Activated naive CD4-positive, alpha-beta T cell treated with Interleukin-2 at 50 U/mL for 16 hours (primary cell): ENCODE measurements around the gene CEBPG.

Experiments used
- DNase-seq: peaks from one replicate; pipeline ENCODE4 v3.0.0-alpha.2; 2020

Gene CEBPG

DNA sequence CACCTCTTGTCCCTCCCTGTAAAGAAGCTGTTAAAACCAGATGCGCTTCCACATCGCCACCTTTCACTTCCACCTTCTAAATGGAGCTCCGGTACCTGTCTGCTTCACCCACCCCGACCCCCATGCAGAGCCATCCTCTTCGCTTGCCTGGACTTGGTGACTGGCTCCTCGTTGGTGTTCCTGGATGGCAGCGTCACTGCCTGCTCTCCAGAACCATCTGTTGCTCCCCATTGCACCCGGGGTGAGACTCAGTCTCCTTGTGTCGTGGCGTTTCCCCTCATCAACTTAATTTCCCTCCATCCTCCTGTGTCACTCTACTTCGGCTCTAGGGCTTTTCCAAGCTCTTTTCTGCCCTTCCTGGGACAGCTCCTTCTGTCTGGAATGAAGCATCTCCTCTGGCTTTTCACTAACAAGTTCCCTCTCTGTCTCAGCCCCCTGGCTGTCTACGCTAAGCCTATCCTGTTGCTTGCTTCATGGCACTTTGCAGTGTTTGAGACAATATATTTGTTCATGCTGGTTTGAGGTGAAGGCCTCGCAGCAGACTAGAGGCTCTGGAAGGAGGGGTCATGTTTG is 10.3 kb downstream of the CEBPG start:
- DNase-seq: no peak

DNA sequence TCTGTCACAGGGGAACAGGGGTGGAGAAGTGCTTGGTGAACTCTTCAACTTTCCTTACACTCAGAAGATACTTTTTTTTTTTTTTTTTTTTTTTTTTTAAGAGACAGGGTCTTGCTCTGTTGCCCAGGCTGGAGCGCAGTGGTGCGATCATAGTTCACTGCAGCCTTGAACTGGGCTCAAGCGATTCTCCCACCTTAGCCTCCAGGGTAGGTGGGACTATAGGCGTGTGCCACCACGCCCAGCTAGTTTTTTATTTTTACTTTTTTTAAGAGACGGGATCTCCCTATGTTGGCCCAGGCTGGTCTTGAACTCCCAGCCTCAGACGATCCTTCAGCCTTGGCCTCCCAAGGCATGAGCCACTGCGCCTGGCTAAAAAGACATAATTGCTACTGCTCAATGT is 11.5 kb downstream of the CEBPG start:
- no peak for DNase-seq

DNA sequence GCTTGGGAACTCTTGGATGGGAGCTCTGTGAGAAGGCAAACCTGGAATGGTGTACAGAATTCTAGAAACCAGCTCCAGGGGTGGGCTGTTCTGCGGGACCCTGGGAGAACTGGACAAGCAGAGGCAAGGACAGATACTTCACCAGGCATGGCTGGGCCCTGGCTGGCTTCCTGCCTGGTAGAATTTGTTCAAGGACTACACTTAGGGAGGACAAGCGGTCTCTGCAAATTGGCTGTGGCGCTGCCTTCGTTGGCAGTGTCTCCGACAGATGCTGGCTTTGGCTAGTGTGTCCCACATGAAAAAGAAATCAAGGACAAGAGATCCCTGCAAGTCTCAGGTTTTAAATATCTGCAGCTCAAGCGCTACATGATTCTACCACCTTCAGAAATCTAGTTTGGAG is 12.4 kb downstream of the CEBPG start:
- no peak for DNase-seq

DNA sequence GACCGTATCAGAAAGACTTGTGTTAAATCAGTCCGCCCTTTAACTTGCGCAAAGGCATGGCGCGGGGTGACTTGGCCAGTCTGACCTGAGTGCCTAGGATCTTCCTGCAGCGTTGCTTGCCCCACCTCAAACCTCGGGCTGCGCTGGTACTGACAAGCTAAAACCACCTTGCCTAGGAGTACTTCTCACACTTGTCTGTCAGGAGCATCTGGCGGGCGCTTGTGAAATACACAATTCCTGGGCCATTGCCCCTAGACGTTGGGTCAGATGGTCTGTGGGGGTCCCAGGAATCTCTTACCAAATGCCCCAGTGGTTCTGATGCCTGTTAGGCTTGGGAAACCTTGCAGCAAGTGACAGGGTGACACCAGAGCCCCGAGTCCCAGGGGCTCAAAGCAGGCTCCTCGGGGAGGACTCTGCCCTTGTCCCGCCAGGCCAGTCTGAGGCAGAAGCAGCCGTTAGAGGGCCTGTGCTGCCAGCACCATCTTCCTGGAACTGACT is 12.9 kb downstream of the CEBPG start:
- DNase-seq: no peak

DNA sequence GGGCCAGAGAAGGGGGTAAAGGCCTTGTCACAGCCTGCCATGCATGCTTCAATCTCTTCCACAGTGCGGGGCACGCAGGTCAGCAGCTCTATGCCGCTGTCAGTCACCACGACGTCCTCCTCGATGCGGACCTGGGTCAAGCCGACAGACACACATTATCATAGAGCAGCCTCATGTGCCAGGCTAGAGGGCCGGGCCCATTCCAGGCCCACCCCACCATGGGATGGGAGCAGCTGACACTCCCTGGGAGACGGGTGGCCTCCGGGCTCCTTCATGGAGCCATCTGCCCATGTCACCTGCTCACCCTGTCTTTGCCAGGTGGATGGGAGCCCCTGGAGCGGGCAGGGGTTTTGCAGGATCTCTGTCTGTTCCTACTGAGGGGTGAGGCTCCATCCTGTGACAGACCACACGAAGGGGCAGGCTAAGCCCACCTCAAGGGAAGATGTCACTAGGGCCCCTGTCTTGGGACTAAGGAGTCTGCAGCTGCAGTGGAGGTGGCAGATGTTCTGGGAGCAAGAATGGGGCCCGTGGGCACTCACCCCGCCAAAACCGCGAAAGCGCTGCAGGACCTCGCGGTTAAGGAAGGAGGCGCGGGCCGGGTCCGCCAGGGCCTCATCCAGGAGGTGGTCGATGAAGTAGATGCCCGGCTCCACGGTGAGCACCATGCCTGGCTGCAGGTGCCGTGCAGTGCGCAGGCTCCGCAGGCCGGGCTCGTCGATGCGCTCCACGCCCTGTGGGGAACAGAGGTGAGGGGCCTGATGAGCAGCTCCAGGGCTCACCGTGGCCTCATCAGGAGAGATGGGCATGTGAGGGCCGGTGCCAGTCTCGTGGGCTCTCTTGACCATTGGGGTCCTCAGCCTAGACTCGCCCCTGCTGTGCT is 14.1 kb downstream of the CEBPG start:
- DNase-seq: no peak

DNA sequence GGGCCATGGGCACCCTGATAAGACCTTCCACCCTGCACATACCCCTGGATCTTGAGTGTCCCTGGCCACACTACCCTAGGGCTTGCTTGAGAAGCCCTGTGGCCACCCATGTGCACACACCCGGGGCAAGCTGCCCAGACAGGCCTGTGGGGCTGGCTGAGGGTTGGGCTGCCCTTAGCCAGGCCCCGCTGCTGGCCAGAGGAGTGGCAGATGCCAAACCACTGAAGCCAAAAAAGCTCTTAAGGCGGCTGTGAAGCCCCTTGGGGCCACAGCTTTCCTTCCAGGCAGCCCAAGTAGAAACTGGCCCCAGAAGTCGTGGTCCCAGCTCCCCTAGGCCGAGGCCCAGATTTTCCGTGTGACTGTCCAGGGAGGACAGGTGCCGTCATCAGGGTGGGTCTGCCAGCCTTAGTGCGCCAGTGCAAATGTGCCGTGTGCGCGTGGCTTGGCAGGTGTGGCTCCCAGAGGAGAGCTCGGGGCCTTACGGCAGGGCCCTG is 14.8 kb downstream of the CEBPG start:
- DNase-seq: no peak

DNA sequence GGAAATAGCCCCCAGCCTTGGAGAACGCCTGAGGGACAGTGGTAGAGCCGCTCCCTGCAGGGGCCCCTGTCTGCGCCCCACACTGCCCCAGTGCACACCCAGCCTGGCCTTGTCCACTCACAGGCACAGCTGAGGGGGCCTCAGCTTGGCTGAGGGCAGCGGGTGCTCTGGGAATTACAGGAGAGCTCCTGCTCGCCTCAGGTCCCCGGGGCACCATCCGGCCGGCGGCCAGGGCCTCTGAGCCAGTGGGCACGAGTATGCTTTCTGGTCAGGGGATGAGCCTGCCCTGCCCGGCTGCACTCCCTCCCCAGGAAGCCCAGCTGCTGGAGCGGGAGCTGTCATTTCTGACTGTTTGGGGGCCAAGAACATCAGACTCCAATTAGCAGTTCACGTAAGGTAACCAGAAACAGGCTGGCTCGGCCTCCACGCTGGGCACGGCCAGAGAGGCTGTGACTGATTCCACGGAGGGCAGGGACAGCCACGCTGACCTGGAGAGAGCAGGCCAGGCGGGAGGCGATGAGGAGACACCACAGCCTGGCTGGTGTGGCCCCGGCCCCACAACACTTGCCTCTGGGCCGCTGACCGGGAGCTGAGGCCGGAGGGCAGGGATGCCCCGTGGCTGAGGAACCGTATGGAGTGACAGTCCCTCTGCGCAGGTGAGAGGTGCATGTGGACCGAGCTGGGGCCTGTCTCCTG is 15.4 kb downstream of the CEBPG start:
- DNase-seq: no peak

DNA sequence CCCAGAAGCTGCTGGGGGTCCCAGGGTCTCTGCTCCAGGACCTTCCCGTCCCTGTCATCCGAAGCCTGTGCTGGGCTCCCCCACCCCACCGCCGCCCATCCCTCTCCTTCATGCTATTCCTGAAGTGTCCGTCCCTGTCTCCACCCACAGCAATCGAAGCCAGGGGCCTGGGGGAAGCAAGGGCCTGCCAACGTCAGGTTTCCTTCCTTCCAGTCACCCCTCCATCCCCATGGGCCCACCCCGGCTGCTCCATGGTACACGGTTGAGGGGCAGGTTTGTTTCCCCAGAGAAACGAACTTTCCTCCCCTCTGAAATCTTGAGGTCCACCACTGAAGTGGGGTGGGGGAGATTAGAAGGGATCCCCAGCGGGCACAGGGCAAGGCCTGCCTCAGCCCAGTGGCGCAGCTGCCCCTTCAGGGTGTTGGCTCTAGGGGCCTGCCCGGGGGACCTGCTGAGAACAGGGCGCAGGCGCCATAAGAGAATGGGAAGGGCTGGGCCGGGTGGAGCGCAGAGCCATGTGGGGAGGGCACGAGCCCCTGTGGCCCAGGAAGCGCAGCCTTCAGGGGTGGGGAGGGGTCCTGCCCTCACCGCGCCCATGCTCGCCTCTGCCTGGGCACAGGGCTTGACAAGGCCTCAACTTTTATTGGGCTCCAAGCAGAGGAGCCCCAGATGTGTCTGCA is 16.1 kb downstream of the CEBPG start:
- DNase-seq: no peak

DNA sequence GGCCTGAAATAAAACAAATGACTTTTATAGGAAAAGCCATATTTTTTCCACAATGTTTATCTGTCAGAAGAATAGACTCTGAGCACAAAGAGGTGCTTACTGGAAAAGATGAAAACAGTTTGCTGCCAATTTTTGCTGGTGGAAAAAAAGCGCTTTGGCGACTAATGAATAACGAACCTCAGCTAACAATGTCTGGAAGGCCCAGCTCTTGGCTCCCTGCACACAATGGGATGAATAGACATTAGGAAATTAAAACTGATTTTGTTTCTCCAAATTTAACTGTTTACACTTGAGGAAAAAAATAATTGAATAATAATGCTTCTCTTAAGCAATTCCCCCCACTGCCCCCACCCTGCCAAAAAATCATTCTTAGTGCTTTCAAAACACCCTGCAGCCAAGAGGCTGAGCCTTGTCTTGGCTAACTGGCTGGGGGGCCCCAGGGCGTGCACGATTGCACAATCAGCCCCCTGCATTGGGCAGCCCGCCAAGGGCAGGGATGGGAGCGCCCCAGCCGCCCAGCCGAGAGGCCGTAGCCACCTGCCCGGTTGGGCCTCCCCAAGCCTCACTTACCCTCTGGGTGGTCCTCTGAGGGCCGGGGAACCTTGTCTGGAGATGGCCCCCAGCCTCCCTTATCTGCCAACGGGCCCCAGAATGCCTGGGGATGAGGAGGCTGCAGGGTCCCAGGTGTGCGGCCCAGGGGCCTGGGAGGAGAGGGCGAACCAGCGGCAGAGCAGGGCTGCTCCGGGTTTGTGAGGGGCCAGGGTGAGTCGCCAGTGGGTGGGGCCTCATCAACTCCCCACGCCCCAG is 16.8 kb downstream of the CEBPG start:
- no peak for DNase-seq

DNA sequence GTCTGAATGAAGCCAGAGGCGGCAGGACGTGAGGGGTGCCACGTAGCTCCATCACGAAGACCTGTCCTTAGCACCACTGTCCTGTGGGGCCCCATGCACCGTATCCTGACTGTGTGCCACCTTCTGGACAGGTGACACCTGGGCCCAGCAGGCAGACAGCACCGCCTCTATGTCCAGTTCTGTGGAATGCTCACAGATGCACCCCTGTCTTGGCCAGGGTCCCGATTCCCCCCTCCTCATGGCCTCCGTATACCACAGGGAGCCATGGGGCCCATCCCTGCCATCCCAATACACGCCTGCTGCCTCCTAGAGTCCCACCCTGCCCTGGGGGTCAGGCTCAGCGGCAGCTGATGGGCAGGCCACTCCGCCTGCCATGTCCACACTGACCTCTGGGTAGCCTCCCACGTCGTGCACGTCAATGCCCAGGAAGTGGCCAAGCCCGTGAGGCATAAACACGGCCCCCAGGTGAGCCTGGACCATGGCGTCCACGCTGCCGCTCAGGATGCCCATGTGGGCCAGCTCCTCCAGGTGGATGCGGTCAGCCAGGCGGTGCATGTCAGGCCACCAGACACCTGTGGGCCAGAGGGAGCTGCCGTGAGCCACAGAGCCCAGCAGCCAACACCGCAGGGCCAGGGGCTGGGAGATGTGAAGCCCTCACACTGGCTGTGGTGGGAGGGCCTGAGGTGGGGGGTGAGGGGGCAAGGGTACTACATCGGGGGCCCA is 17.6 kb downstream of the CEBPG start:
- no peak for DNase-seq

DNA sequence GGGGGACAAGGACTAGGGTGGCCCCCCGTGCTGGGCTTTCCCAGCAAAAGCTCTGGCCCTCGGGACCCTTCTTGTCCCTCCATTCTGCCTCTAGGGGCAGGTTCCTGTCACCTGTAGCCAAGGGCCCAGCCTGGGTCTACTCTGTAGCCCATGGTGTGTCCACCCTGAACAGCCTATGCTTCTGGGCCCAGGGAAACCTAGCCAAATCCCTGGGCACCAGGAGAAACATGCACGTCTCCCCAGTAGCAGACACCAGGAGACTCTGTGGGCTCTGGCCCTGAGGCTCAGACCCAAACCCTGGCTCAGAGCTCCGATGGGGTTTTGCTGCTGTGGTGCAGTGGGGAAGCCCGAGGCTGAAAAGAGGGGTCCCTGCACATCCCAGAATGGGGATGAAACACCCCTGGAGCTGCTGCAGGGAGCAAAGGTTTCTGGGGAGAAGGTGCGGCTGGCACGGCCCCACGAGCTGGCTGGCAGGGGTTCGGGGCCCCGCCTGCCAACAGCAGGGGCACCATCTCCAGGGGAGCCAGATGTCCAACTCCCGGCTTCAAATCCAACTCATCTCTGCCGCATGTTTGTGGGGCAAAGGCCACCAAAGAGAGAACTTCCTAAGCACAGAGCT is 18.2 kb downstream of the CEBPG start:
- DNase-seq: no peak

DNA sequence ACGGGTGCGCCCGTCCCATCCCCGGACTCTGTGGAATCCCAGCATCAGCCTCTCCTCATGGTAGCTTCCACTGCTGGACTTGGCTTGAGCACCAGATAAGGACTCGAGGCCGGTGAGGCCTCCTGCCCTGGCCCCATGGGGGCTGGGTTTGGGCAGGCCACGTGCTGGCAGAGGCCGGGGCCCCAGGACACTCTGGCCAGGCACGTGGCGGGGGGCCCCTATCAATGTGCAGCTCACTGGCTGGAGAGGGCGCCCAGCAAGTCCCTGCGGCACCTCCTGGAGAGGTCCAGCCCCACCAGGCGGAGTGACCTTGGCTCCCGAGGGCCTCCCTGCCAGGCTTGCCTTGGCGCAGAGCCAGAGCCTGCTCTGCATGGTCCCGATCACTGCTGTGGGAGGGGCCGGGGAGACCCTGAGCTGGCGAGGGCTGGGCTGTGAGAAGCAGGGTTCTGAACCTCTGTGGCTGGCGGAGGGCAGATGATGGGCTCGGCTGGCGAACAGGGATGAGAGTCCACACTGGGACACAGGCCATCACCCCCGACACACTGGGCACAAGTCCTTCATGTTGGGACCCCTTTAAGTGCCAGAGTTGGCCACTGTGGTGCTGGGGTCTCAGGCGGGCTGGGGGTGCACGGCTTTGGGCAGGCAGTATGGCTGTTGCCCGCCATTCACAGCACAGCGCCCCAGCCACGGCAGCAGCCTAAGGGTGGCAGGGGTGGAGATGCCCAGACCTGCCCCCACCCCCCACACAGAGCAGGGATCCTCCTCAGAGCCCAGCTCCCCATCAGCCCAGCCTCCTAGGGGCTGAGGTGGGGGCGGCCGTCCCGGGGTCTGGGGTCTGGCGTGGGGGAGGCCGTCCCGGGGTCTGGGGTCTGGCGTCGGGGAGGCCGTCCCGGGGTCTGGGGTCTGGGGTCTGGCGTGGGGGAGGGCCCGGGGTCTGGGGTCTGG is 19.1 kb downstream of the CEBPG start:
- no peak for DNase-seq

DNA sequence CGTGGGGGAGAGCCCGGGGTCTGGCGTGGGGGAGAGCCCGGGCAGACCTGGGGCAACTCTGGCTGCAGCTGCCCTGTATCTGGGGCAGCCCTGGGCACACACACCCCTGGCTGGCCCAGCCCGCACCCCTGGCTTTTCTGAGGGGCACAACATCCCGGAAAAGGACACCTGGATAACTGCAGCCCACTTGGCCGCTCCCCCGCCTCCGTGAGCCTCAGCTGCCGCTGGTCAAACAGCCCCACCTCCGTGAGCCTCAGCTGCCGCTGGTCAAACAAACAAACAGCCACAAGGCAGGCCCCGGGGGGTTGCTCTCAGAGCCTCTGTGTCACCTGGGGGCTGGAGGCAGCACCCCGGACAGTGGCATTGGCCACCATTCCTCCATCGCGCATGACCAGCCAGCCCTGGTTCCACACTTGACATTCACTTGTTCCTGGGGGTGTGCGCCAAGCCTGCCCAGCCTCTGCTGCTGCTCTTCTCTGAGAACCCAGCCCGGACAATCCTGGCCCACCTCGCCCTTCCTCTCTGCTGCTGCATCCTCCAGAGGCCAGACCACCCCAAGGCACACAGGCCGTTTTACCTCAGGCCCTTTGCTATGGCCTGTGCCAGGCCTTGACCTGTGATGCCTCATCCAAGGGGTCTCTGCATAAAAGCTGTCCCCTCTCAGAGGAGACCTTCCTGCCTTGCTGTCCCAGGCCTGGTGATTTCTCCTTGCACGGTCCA is 19.9 kb downstream of the CEBPG start:
- no peak for DNase-seq

DNA sequence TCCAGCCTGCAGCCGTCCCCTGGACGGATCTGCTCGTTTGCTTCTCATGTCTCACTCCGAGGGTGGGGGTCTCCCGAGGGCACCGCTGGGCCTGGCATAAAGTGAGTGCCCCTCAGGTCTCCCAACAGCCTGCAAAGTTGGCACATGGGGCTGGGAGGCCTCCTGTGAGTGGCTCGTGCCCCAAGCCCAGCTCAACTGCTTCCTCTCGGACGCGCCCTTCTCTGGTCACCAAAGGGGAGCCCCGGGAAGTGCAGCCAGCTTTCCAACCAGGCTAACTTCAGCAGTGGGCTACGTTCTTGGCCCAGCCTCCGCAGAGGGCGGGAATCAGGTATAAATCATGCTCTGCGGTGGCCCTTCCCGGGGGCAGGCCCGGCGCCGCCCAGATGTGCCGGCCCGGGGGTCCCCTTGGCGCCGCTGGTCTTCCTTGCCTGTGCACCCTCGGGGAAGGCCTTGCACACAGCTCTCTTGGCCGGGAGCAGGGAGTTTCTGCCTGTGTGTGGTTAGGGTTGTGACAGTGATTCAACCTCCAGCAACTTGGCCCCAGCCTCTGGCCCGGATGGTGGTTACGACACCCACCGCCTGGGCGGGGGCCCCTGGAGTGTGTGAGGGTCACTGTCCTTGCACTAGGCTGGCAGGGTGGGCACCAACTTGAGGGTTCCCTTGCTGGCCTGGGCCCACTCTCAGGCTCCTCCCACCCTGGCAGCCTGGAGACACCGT is 20.7 kb downstream of the CEBPG start:
- no peak for DNase-seq

DNA sequence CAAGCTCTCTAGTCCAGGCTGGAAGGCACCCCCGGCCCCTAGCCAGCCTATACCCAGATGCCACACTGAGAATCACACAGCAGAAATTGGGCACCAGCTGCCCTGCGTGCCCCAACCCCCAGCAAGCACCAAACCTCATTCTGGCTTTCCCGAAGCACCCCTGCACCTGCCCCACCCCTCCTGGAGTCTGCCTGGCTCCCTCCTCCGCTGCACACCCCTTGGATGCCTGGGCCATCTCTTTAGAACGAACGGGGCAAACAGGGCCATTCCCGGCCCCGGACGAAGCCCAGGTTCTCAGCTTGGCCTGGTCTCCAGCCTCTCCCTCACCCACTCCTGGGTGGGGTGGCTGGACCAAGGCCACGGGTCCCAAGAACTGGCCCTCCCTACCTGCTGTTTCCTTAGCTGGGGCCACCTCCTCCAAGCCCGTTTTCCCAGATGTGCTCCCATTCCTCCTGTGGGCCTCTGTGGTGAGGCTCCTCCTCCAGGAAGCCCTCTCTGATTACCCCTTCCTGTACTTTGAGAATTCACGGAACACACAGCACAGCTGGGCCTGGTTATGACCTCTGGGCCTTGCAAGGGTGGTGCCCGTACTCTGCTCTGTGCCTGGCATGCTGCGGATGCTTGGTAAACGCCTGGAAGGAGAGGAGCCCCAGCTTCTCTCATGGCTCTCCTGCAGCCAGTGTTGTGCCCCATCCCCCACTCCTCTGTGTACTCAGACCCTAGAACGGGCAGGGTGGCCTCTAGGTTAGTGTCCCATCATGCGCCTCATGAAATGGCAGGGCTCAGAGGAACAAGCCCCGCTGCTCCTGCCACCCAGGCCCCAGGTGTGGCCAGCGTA is 21.4 kb downstream of the CEBPG start:
- DNase-seq: no peak

DNA sequence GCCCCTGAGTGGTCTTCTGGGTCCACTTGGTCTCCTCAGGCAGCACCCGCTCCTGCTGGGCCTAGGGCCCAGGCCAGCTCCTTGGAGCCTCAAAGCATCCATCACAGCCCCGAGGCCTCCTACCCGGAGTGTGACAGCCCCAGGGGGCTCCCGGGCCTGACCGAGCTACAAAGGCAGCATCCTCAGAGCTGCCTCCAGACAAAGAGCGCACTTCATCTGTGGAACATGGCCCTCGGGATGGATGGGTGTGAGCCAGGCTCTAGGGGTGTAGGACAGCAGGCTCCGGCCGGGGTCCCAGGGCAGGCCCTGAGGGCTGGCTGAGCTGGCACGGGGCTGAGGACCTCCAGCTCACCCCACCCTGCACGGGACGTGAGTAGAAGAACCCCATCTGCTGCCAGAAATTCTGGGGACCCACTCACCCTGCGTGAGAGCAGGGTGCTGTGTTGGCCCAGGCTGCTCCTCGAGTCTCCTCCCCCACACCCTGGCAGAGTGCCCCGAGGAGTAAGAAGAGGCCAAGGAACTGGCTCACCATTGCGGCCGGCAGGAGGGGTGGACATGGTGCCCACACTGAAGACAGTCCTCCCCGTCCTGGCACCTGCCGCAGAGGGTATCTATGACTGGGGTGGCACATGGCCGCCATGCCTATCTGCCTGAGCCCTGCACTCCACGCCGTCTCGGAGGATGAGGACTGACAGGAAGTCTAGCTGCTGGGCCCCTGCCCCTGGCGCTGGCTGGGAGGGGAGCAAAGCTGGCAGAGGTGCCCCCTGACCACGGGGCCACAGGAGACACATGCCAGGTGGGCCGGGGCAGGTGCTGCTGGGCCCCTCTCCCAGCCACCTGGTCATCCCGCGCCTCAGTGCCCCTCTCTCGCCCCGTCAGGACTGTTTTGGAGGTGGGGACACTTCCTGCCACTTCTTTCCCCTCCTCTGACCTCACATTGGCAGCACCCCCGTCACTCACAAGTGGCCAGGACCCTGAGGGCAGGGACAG is 22.3 kb downstream of the CEBPG start:
- DNase-seq: no peak
